ENCODE results near the gene ME3.
"Not testable (repeated sequence)": the region's sequence is repeated elsewhere in the genome, so short reads cannot be mapped to it uniquely, and the experiment has no call there.

ME3 gene

GRCh38 chr11:86559311-86559945 is 113.0 kb downstream of the ME3 start:
- DNase-seq (ENCODE audit: low read depth in 2 of 2) = peak; percentile 66 to 70

- no peak for DNase-seq (ENCODE audit: low read depth in 2 of 2)
Measured at GRCh38 chr11:86558841-86559240, 113.6 kb downstream of the ME3 start.

GRCh38 chr11:86558207-86558606 is 114.2 kb downstream of the ME3 start:
- DNase-seq (ENCODE audit: low read depth in 2 of 2) = no peak

- DNase-seq (ENCODE audit: low read depth in 2 of 2) = no peak
Measured at GRCh38 chr11:86555866-86556265, 116.5 kb downstream of the ME3 start.

GRCh38 chr11:86555401-86555800 is 117.0 kb downstream of the ME3 start:
- no peak for DNase-seq (ENCODE audit: low read depth in 2 of 2)

- no peak for DNase-seq (ENCODE audit: low read depth in 2 of 2)
Measured at GRCh38 chr11:86553265-86553664, 119.2 kb downstream of the ME3 start.

GRCh38 chr11:86551288-86552092 is 120.9 kb downstream of the ME3 start:
- DNase-seq (ENCODE audit: low read depth in 2 of 2) = peak; percentile 45 to 49

GRCh38 chr11:86550757-86551156 is 121.7 kb downstream of the ME3 start:
- no peak for DNase-seq (ENCODE audit: low read depth in 2 of 2)

- DNase-seq (ENCODE audit: low read depth in 2 of 2) = no peak
Measured at GRCh38 chr11:86548271-86548917, 124.0 kb downstream of the ME3 start.

- no peak for DNase-seq (ENCODE audit: low read depth in 2 of 2)
Measured at GRCh38 chr11:86547727-86548126, 124.7 kb downstream of the ME3 start.

- not testable (repeated sequence) for DNase-seq (ENCODE audit: low read depth in 2 of 2)
Measured at GRCh38 chr11:86541299-86541698, 131.1 kb downstream of the ME3 start.

- no peak for DNase-seq (ENCODE audit: low read depth in 2 of 2)
Measured at GRCh38 chr11:86538223-86538548, 134.2 kb downstream of the ME3 start.

GRCh38 chr11:86537541-86538222 is 134.7 kb downstream of the ME3 start:
- DNase-seq (ENCODE audit: low read depth in 2 of 2) = peak in 1 of 2 experiments; percentile 29

- no peak for DNase-seq (ENCODE audit: low read depth in 2 of 2)
Measured at GRCh38 chr11:86535773-86536172, 136.6 kb downstream of the ME3 start.

- peak in 1 of 2 experiments; percentile 56 for DNase-seq (ENCODE audit: low read depth in 2 of 2)
Measured at GRCh38 chr11:86524620-86525352, 147.6 kb downstream of the ME3 start.

GRCh38 chr11:86523738-86524619 is 148.4 kb downstream of the ME3 start:
- peak in 1 of 2 experiments; percentile 55 for DNase-seq (ENCODE audit: low read depth in 2 of 2)

GRCh38 chr11:86522512-86522911 is 149.9 kb downstream of the ME3 start:
- not testable (repeated sequence) for DNase-seq (ENCODE audit: low read depth in 2 of 2)

GRCh38 chr11:86519064-86519911 is 153.1 kb downstream of the ME3 start:
- DNase-seq (ENCODE audit: low read depth in 2 of 2) = peak; percentile 71 to 73

GRCh38 chr11:86518211-86518610 is 154.2 kb downstream of the ME3 start:
- DNase-seq (ENCODE audit: low read depth in 2 of 2) = no peak

- DNase-seq (ENCODE audit: low read depth in 2 of 2) = no peak
Measured at GRCh38 chr11:86517557-86517956, 154.9 kb downstream of the ME3 start.
